ENCODE data around the gene MGAM2. TPM values are rescaled to one million over a fixed set of nuclear protein-coding genes. Genes with fewer than 3 reads are reported as not detected.

Gene MGAM2
- total and polyA plus RNA-seq, 2 of the 8 experiments (the other 6 are each of a cell fraction or from before 2014, with no cell fraction given): 0.02 TPM; not detected in 1

DNA sequence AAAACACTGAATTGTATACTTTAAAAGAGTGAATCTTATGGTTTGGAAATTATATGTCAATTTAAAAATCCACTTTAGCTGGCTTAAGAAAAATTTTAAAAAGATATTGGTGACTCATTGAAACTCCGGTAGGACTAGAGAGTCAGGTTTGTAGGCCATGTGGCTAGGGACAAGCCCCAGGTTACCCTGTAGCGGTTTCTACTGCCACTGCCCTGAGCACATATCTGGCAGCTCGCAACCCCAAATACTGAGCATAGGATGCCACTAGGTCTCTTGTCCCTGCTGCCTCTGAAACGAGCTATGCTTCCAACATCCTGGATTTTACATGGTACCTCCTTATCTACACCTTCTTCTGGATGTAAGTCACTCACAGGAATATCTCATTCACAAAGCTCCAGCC is 1.4 kb upstream of the MGAM2 start:
- Histone ChIP-seq H2BK12ac (ENCODE audit: low read depth, low read length) (no peak overlapping the region), H2BK120ac (replicated peaks; ENCODE audit: low read depth, low read length) (no peak overlapping the region), H3K56ac (replicated peaks; ENCODE audit: insufficient read length, low read depth, low read length) (no peak overlapping the region), H4K8ac (ENCODE audit: extremely low read depth, insufficient read depth, low read length) (peak overlapping the region; percentile 28; the same call in 1 of the 2 replicates), H3K14ac (ENCODE audit: insufficient read length) (no peak overlapping the region), H3K79me2 (ENCODE audit: control insufficient read depth in 1 of 2, insufficient read depth in 2 of 2, low read length in 2 of 2) (no peaks in the 10 kb centered on the region), H3K4me1 (replicated peaks in 1 of 4; ENCODE audit: control insufficient read depth in 3 of 4, insufficient read depth in 4 of 4, low read length in 3 of 4) (peaks cover 0 to 7% (median 3%) of the 10 kb centered on the region in 4 experiments; a peak in 4 of 7 replicates), H4K5ac (ENCODE audit: insufficient read length, low read depth, low read length) (no peak overlapping the region), H3K79me1 (ENCODE audit: low read depth, low read length) (no peaks in the 10 kb centered on the region), H2BK5ac (ENCODE audit: low read depth, low read length) (no peak overlapping the region), H3K4me3 (ENCODE audit: extremely low read depth in 1 of 4, insufficient read depth in 2 of 4, low read depth in 3 of 4, low read length in 4 of 4) (no peak overlapping the region), H3K9me3 (ENCODE audit: insufficient read depth in 2 of 2, low read depth in 1 of 2, low read length in 1 of 2) (no peaks in the 10 kb centered on the region), H3K27me3 (replicated peaks in 1 of 4; ENCODE audit: control insufficient read depth in 3 of 4, extremely low read depth in 1 of 4, insufficient read depth in 3 of 4, low read length in 3 of 4) (no peaks in the 10 kb centered on the region), H4K20me1 (replicated peaks in 1 of 2; ENCODE audit: control insufficient read depth in 1 of 2, insufficient read depth in 2 of 2, low read length in 2 of 2) (no peaks in the 10 kb centered on the region), H3K27ac (ENCODE audit: low read depth, low read length) (no peak overlapping the region), H2AFZ (ENCODE audit: low read length) (no peak overlapping the region), H3K18ac (ENCODE audit: extremely low read depth, low read length) (no peak overlapping the region), H3K9ac (replicated peaks in 1 of 4; ENCODE audit: extremely low read depth in 1 of 4, low read depth in 3 of 4, low read length in 3 of 4) (no peak overlapping the region), H2BK20ac (ENCODE audit: low read length) (no peak overlapping the region), H3K23ac (ENCODE audit: insufficient read length) (no peak overlapping the region), H3K36me3 (ENCODE audit: control insufficient read depth in 2 of 4, insufficient read depth in 4 of 4, low read length in 3 of 4) (no peaks in the 10 kb centered on the region), H2BK15ac (ENCODE audit: low read length) (no peak overlapping the region), H2AK5ac (ENCODE audit: low read depth, low read length) (no peak overlapping the region), H4K91ac (replicated peaks; ENCODE audit: insufficient read length, low read length) (no peak overlapping the region), H3K4me2 (ENCODE audit: insufficient read depth in 1 of 2, low read depth in 2 of 2, low read length in 2 of 2) (no peak overlapping the region), H3K4ac (replicated peaks; ENCODE audit: insufficient read length, low read depth, low read length) (no peak overlapping the region), H3K23me2 (ENCODE audit: low read depth, low read length) (no peaks in the 10 kb centered on the region; the same call in 1 of the 2 replicates)
- CTCF ChIA-PET (ENCODE audit: partially characterized antibody): interaction anchor here (1.1 to 2.9 kb wide), 3 partner anchors 11 to 138 kb away, joined by 3 to 7 read pairs (median 4); no protein-coding TSS in a partner anchor
- DNase-seq (ENCODE audit: low read depth in 1 of 2, low spot score in 2 of 2): no peak
- 90% methylated on average over 4 of the region's 4 CpGs; no CpG with 5 or more reads in 1 of the 2 experiments for WGBS, 2 experiments (ENCODE audit: extremely low coverage in 1 of 2, insufficient coverage in 1 of 2, insufficient read length in 1 of 2, insufficient replicate concordance in 2 of 2, low coverage in 1 of 2, low lambda C conversion rate in 2 of 2, missing lambda C conversion rate in 1 of 2)
- POLR2A ChIA-PET (ENCODE audit: partially characterized antibody): no interaction called here
- no peak for FAIRE-seq
- no peak for TF ChIP-seq KDM5A (IDR thresholded peaks at IDR 0.05; ENCODE audit: low read length)
- no peak for TF ChIP-seq BACH1 (IDR thresholded peaks at IDR 0.05; ENCODE audit: low read length)
- no peak for TF ChIP-seq PHF8 (conservative IDR thresholded peaks at IDR 0.05; ENCODE audit: low read depth, low read length)
- TF ChIP-seq CEBPB (IDR thresholded peaks at IDR 0.05; ENCODE audit: low read depth, low read length): no peak
- TF ChIP-seq POU5F1 (IDR thresholded peaks at IDR 0.05; ENCODE audit: low read depth, low read length): no peak
- no peak for TF ChIP-seq ZNF274 (IDR thresholded peaks at IDR 0.05; ENCODE audit: borderline replicate concordance, extremely low read depth, low read length)
- no peak for TF ChIP-seq EZH2 (IDR thresholded peaks at IDR 0.05; ENCODE audit: low read depth, low read length, severe bottlenecking)
- no peak for TF ChIP-seq RAD21 (IDR thresholded peaks at IDR 0.05 in 1 of 2, conservative IDR thresholded peaks at IDR 0.05 in 1 of 2; ENCODE audit: low read depth in 2 of 2, low read length in 2 of 2)
- no peak for TF ChIP-seq ASH2L (IDR thresholded peaks at IDR 0.05; ENCODE audit: low read length)
- TF ChIP-seq JUND (IDR thresholded peaks at IDR 0.05; ENCODE audit: low read length): no peak
- TF ChIP-seq HDAC6 (IDR thresholded peaks at IDR 0.05; ENCODE audit: low read depth, low read length): no peak
- TF ChIP-seq HDAC2 (IDR thresholded peaks at IDR 0.05; ENCODE audit: borderline replicate concordance in 1 of 2, low read depth in 2 of 2, low read length in 2 of 2): no peak
- TF ChIP-seq SP4 (IDR thresholded peaks at IDR 0.05; ENCODE audit: low read length): no peak
- TF ChIP-seq KDM1A (IDR thresholded peaks at IDR 0.05; ENCODE audit: borderline replicate concordance, low read length): no peak
- TF ChIP-seq GABPA (IDR thresholded peaks at IDR 0.05; ENCODE audit: borderline replicate concordance, insufficient read depth, low read length): no peak

All from H1 (cell line).